ENCODE results near the gene SETX. TPM values are rescaled to one million over a fixed set of nuclear protein-coding genes. Genes with fewer than 3 reads are reported as not detected.

SETX gene
- total and polyA plus RNA-seq, 10 of the 15 experiments (the other 5 are each of a cell fraction or from before 2014, with no cell fraction given) = 15.8 to 75.7 (median 37.0) TPM

GRCh38 chr9:132364068-132364467 lies 9.3 kb upstream of the SETX start (continued):
- TF ChIP-seq SKIL (IDR thresholded peaks at IDR 0.05; ENCODE audit: low read depth, poor library complexity, severe bottlenecking) (no peak), BMI1 (IDR thresholded peaks at IDR 0.05; ENCODE audit: borderline replicate concordance) (no peak)

- no TSS peak for BruUV-seq (replicated peaks)
- in situ Hi-C loops (cut with MboI) = no loop called here
- no peak overlapping the region for H3K27ac ChIP-seq (ENCODE audit: control insufficient read depth, insufficient read depth)
- no peaks in the 10 kb centered on the region for H4K20me1 ChIP-seq (ENCODE audit: control insufficient read depth, insufficient read depth)
- ChIA-PET RAD21 (ENCODE audit: unreplicated experiment) (interaction anchor here (1.0 kb wide), 1 partner anchor 24 kb away, joined by 4 read pairs; no protein-coding TSS in a partner anchor), SMC1A (ENCODE audit: uncharacterized antibody, unreplicated experiment) (interaction anchor here (1.4 kb wide), 1 partner anchor 8 kb away, joined by 3 read pairs; no protein-coding TSS in a partner anchor), POLR2A (no interaction called here), CTCF (no interaction called here)
- no peak overlapping the region for H2AFZ ChIP-seq (ENCODE audit: control insufficient read depth, low read depth, low read length)
- FAIRE-seq (no peak), ATAC-seq (no peak), DNase-seq (ENCODE audit: low read depth, low spot score) (no peak)
- intact Hi-C loops (cut with micrococcal nuclease; ENCODE audit: unreplicated experiment) = no loop called here
- H3K4me2 ChIP-seq (ENCODE audit: control insufficient read depth, insufficient read depth) = no peak overlapping the region
- no peaks in the 10 kb centered on the region for H3K4me1 ChIP-seq (ENCODE audit: control insufficient read depth, insufficient read depth, low read length)
- TF ChIP-seq FOS (IDR thresholded peaks at IDR 0.05; ENCODE audit: borderline replicate concordance, extremely low read depth, insufficient read length) = no peak
- no peak for TF ChIP-seq BCL11A (IDR thresholded peaks at IDR 0.05; ENCODE audit: low read depth, low read length)
- no peak for TF ChIP-seq ZNF217 (IDR thresholded peaks at IDR 0.05)
- H3K4me3 ChIP-seq = no peak overlapping the region
- 73% methylated on average over 7 of the region's 7 CpGs for WGBS (ENCODE audit: insufficient coverage, insufficient replicate concordance, low lambda C conversion rate, missing lambda C conversion rate)
- peaks cover 20% of the 10 kb centered on the region for H3K79me2 ChIP-seq (ENCODE audit: control insufficient read depth, insufficient read depth, low read length)
- H3K9me3 ChIP-seq (replicated peaks; ENCODE audit: control insufficient read depth, insufficient read depth, low read length) = no peaks in the 10 kb centered on the region; the same call in 2 of the 3 replicates
- no peak overlapping the region for H3K9ac ChIP-seq (ENCODE audit: control insufficient read depth, insufficient read depth, low read length)
- H3K27me3 ChIP-seq (replicated peaks in 1 of 2; ENCODE audit: control insufficient read depth in 2 of 2, insufficient read depth in 2 of 2, low read length in 1 of 2) = no peaks in the 10 kb centered on the region
- 0 out of 4 replicates have a peak, but pooled peaks cover 0 to 4% of the 10 kb centered on the region in 2 experiments for H3K36me3 ChIP-seq (ENCODE audit: control insufficient read depth in 2 of 2, insufficient read depth in 2 of 2, low read length in 1 of 2)
Observed at GRCh38 chr9:132357764-132358163, 3.0 kb upstream of the SETX start.

Measured in GM12878 (cell line).